Activated T-cell treated with anti-CD3 and anti-CD28 coated beads, Interleukin-2, amount 50 U/mL, for 4 hours (primary cell): ENCODE measurements around the gene DPY19L3. TPM values are rescaled to one million over a fixed set of nuclear protein-coding genes. Genes with fewer than 3 reads are reported as not detected.
"Not testable (repeated sequence)": the region's sequence is repeated elsewhere in the genome, so short reads cannot be mapped to it uniquely, and the experiment has no call there.

ENCODE experiments used
- ATAC-seq, 2 donors: fragments of 200-7000 bp; cut with Tn5 transposase; one replicate each; pipeline ENCODE4 v1.10.0; 2021
- DNase-seq: peaks from one replicate; pipeline ENCODE4 v3.0.0-alpha.2; 2020
- H3K27me3 Mint-ChIP-seq: one replicate; pipeline ENCODE4 v1.8.0; 2021; ENCODE audit warnings: low read depth, mixed read lengths
- H3K36me3 Mint-ChIP-seq: one replicate; pipeline ENCODE4 v1.8.0; 2022; ENCODE audit warnings: mixed read lengths; ENCODE audit not compliant: insufficient read depth
- H3K4me1 Mint-ChIP-seq: one replicate; pipeline ENCODE4 v1.8.0; 2021; ENCODE audit warnings: low read depth, mixed read lengths
- H3K4me3 Mint-ChIP-seq: one replicate; pipeline ENCODE4 v1.8.0; 2021; ENCODE audit warnings: mild to moderate bottlenecking, moderate library complexity, mixed read lengths
- H3K9me3 Mint-ChIP-seq: one replicate; pipeline ENCODE4 v1.8.0; 2021; ENCODE audit warnings: mixed read lengths
- total RNA-seq, 3 donors: library from RNA; stranded (reverse); gene quantifications; one replicate each; pipeline ENCODE4 v1.2.1, GENCODE V29; 2021

DPY19L3 gene
- total RNA-seq, 3 donors from 2014 or later = 16.2 to 20.5 (median 17.1) TPM

GRCh38 chr19:32406161-32407003 lies 812 bp downstream of the DPY19L3 start:
- peaks cover 8% of the 10 kb centered on the region for H3K36me3 Mint-ChIP-seq
- H3K9me3 Mint-ChIP-seq = no peaks in the 10 kb centered on the region
- H3K4me1 Mint-ChIP-seq = peaks cover 14% of the 10 kb centered on the region

GRCh38 chr19:32407004-32407992 lies 1.7 kb downstream of the DPY19L3 start:
- Mint-ChIP-seq H3K27me3 (no peaks in the 10 kb centered on the region), H3K4me3 (peak overlapping the region; percentile 85), H3K4me1 (peaks cover 14% of the 10 kb centered on the region), H3K36me3 (peaks cover 11% of the 10 kb centered on the region), H3K9me3 (no peaks in the 10 kb centered on the region)
- no peak for DNase-seq
- ATAC-seq = no peak

More at GRCh38 chr19:32406161-32407003, 812 bp downstream of the DPY19L3 start:
- H3K27me3 Mint-ChIP-seq = no peaks in the 10 kb centered on the region
- ATAC-seq (no peak), DNase-seq (no peak)
- peak overlapping the region; percentile 85 for H3K4me3 Mint-ChIP-seq

DNA sequence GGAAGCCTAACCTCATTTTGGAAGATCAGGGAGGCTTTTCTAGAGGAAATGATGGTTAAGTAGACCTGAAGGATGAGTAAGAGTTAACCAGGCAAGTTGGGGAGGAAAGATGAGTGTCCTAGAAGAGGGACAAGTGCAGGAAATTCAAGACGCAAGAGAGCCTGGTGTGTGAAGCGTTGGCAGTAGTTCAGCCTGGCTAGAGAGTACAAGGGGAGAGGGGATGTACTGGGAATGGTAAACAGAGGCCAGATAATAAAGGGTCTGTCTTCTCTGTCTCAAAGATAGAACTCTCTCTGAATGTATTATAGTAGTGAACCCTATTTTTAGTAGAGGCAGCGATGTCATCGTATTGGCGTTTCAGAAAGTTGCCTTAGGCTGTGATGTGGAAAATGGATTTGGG lies 9.7 kb downstream of the DPY19L3 start:
- Mint-ChIP-seq H3K4me3 (no peak overlapping the region), H3K4me1 (no peaks in the 10 kb centered on the region), H3K9me3 (no peaks in the 10 kb centered on the region), H3K36me3 (peaks cover 29% of the 10 kb centered on the region), H3K27me3 (no peaks in the 10 kb centered on the region)
- DNase-seq (no peak), ATAC-seq (no peak)

DNA sequence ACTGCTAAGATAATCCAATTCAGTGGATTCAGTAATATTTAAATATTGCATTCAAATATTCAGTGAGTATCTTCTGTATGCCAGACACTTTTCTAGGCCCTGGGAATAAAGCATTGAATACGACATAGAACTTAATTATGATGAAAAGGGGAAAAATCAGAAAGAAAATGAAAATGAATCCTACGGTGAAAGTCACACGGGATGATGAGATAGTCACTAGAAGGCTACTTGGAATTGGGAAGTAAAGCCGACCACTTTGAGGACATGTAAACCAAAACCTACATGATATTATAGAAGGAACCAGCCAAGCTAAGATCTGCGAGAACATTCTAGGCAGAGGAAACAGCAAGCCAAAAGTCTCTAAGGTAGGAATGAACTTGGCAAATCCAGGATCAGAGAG lies 10.1 kb downstream of the DPY19L3 start:
- Mint-ChIP-seq H3K4me1 (no peaks in the 10 kb centered on the region), H3K36me3 (peaks cover 29% of the 10 kb centered on the region), H3K4me3 (no peak overlapping the region), H3K27me3 (no peaks in the 10 kb centered on the region), H3K9me3 (no peaks in the 10 kb centered on the region)
- ATAC-seq (no peak), DNase-seq (no peak)

DNA sequence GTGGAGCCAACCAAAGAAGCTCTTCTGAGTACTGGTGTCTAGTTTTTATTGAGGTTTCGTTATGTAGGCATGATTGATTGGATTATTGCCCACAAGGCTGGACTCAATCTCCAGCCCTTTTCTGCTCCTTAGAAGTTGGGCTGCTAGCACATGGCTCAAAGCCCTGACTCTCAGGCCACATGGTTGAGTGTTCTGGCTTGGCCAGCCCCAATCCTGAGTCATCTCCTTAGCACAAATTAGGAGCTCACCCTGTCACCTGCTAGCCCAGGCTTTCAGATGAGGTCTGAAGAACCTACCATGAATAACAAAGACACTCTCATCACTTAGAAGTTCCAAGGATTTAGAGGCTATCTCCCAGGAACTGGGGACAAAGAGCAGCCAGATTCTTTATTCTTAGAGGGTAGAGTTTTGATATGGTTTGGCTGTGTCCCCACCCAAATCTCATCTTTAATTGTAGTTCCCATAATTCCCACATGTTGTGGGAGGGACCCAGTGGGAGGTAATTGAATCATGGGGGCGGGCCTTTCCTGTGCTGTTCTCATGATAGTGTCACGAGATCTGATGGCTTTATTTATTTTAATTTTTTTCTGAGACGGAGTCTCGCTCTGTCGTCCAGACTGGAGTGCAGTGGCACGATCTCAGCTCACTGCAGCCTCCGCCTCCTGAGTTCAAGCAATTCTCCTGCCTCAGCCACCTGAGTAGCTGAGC lies 11.3 kb downstream of the DPY19L3 start:
- peaks cover 27% of the 10 kb centered on the region for H3K36me3 Mint-ChIP-seq
- H3K9me3 Mint-ChIP-seq = no peaks in the 10 kb centered on the region
- no peaks in the 10 kb centered on the region for H3K27me3 Mint-ChIP-seq
- H3K4me3 Mint-ChIP-seq = no peak overlapping the region
- no peak for DNase-seq
- no peak for ATAC-seq
- H3K4me1 Mint-ChIP-seq = peaks cover 4% of the 10 kb centered on the region

DNA sequence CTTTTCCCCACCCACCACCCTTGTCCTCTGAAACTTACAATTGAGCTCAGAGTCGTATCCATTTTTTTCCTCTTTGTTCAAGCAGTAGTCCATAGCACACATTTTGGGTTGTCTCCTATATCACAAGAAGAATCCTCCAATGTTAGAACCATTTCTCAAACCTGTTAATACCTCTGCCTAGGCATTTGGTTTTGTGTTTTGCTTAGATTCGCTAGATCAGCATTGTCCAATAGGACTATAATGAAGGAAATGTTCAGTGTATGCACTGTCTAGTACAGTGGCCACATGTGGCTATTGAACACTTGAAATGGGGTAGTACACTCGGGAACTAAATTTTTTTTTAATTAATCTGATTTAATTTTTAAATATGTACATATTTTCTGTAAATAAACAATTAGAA lies 12.6 kb downstream of the DPY19L3 start:
- Mint-ChIP-seq H3K27me3 (no peaks in the 10 kb centered on the region), H3K9me3 (no peaks in the 10 kb centered on the region), H3K36me3 (peaks cover 22% of the 10 kb centered on the region), H3K4me3 (no peak overlapping the region), H3K4me1 (peaks cover 12% of the 10 kb centered on the region)
- DNase-seq (no peak), ATAC-seq (no peak)

DNA sequence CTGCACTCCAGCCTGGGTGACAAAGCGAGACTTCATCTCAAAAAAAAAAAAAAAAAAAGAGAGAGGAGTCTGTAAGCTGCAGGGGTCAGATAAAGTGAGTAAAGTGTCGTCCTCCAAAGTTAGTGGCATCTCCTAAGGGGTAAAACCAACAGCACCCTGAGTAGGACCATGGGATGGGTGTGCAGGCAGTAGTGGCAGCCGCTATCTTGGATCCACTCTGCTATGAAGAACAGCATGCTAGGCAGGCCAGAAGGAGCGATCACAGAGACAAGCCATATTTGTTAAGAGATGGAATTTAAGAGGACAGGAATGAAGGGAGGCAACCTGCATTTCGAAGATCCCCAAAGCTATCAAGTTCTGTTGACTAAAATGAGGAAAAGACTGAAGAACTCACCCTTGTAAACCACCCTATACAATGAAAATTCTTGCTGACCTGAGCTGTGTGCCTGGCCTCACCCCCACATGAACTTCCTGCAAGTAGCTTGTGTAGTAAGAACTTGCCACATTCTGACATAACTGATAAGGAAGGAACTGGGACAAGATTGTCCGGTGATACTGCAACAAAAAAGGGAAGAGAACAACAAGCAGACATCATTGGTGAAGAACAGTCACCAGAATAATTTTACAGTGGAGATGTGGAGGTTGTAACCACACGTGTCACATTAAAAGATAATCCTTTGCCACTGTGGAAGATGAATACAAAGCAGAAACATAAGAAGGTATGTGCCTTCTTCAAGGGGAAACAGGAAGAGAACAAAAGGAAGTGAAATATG lies 16.2 kb downstream of the DPY19L3 start:
- Mint-ChIP-seq H3K9me3 (no peaks in the 10 kb centered on the region), H3K36me3 (peaks cover 5% of the 10 kb centered on the region), H3K4me1 (peaks cover 12% of the 10 kb centered on the region), H3K4me3 (no peak overlapping the region), H3K27me3 (no peaks in the 10 kb centered on the region)
- DNase-seq (no peak), ATAC-seq (no peak)

GRCh38 chr19:32422435-32422834 lies 16.9 kb downstream of the DPY19L3 start:
- Mint-ChIP-seq H3K36me3 (peaks cover 2% of the 10 kb centered on the region), H3K4me3 (no peak overlapping the region), H3K9me3 (no peaks in the 10 kb centered on the region), H3K4me1 (peaks cover 12% of the 10 kb centered on the region), H3K27me3 (no peaks in the 10 kb centered on the region)
- DNase-seq (no peak), ATAC-seq (no peak)

DNA sequence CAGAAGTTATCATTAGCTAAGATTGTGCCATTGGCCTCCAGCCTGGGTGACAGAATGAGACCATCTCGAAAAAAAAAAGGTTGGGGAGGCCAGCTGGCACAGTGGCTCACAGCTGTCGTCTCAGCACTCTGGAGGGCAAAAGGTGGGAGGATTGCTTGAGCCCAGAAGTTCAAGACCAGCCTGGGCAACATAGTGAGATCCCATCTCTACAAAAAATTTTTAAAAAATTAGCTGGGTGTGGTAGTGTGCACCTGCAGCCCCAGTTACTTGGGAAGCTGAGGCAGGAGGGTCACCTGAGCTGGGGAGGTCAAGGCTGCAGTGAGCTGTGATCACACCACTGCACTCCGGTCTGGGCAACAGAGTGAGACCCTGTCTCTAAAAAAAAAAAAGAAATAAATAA lies 18.4 kb downstream of the DPY19L3 start:
- H3K9me3 Mint-ChIP-seq, H3K4me3 Mint-ChIP-seq, H3K27me3 Mint-ChIP-seq, ATAC-seq, H3K36me3 Mint-ChIP-seq, DNase-seq: not testable (repeated sequence)
- H3K4me1 Mint-ChIP-seq = peaks cover 12% of the 10 kb centered on the region

- DNase-seq = no peak
- H3K27me3 Mint-ChIP-seq = no peaks in the 10 kb centered on the region
- peaks cover 1% of the 10 kb centered on the region for H3K4me1 Mint-ChIP-seq
- no peaks in the 10 kb centered on the region for H3K9me3 Mint-ChIP-seq
- peaks cover 8% of the 10 kb centered on the region for H3K36me3 Mint-ChIP-seq
- H3K4me3 Mint-ChIP-seq = no peak overlapping the region
- ATAC-seq = no peak
Observed at GRCh38 chr19:32427536-32427935, 22.0 kb downstream of the DPY19L3 start.

DNA sequence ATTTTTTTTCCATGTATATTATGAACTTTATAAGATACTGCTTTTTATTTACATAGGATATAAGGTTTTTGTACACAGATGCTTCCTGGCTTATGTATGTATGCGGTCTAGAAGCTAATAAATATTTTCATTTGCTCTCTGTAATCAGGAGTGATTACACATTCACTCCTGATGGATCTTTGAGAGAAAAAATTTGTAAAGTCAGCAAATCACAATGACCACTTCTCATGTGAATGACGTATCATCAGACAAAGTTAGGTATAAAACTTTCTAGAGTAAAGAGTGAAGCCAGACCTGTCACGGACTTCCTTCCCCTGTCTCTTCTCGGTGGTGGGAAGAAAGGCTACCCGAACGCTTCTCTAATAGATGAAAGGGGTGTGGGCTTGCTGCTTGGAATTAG lies 31.1 kb downstream of the DPY19L3 start:
- Mint-ChIP-seq H3K36me3 (peaks cover 16% of the 10 kb centered on the region), H3K9me3 (no peaks in the 10 kb centered on the region), H3K4me1 (no peaks in the 10 kb centered on the region), H3K4me3 (no peak overlapping the region), H3K27me3 (no peaks in the 10 kb centered on the region)
- no peak for DNase-seq
- ATAC-seq = no peak

DNA sequence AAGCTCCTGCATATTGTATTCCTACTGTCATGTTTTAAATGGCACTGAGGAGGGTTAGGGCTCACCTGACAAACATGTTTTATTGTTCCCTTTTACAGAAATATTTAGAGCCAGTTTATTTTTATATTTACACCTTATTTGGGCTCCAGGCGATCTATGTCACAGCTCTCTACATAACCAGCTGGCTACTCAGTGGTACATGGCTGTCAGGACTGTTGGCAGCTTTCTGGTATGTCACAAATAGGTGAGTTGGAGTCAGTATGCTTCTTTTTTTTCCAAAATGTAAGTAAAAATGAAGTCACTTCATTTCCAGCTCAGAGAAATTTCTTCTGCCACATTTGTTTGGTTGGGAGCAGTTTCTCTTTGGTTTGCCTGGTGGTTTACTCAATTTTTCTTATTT lies 31.5 kb downstream of the DPY19L3 start:
- peaks cover 16% of the 10 kb centered on the region for H3K36me3 Mint-ChIP-seq
- no peak for ATAC-seq
- no peaks in the 10 kb centered on the region for H3K4me1 Mint-ChIP-seq
- DNase-seq = no peak
- no peaks in the 10 kb centered on the region for H3K27me3 Mint-ChIP-seq
- H3K9me3 Mint-ChIP-seq = no peaks in the 10 kb centered on the region
- no peak overlapping the region for H3K4me3 Mint-ChIP-seq

DNA sequence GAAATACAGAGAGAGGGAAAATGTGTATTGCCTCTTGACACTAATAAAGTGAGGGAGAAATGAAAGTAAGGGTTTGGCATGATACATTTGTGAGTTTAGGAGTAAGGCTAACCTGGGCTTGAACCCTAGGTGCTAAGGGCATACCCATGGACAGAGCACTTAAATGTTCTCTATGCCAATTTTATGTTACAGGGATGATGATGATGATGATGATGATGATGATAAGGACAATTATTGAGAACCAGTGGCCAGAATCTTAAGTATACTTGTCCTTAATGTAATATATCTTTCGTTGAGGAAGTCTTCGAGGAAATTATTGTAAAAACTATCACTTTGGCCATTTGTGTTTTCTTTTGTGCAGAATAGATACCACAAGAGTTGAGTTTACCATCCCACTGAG lies 33.2 kb downstream of the DPY19L3 start:
- DNase-seq (no peak), ATAC-seq (no peak)
- Mint-ChIP-seq H3K27me3 (no peaks in the 10 kb centered on the region), H3K36me3 (peaks cover 12% of the 10 kb centered on the region), H3K4me1 (no peaks in the 10 kb centered on the region), H3K9me3 (no peaks in the 10 kb centered on the region), H3K4me3 (no peak overlapping the region)
